BLaER1 (cell line): ENCODE data around the gene INSIG2.

ENCODE experiments used
- H3K27ac ChIP-seq: shearing (Covaris generic); formaldehyde crosslinking; 2 replicates; pipeline ENCODE4 v1.8.1; 2022
- H3K27me3 ChIP-seq: shearing (Covaris generic); formaldehyde crosslinking; 2 replicates; pipeline ENCODE4 v1.8.1; 2022
- H3K36me3 ChIP-seq: shearing (Covaris generic); formaldehyde crosslinking; 2 replicates; pipeline ENCODE4 v1.8.1; 2022
- H3K4me1 ChIP-seq: shearing (Covaris generic); formaldehyde crosslinking; 2 replicates; pipeline ENCODE4 v1.8.1; 2022
- H3K4me2 ChIP-seq: shearing (Covaris generic); formaldehyde crosslinking; 2 replicates; pipeline ENCODE4 v1.8.1; 2022
- H3K4me3 ChIP-seq: shearing (Covaris generic); formaldehyde crosslinking; 2 replicates; pipeline ENCODE4 v1.8.1; 2022
- H3K9ac ChIP-seq: shearing (Covaris generic); formaldehyde crosslinking; 2 replicates; pipeline ENCODE4 v1.8.1; 2022
- H3K9me3 ChIP-seq: shearing (Covaris generic); formaldehyde crosslinking; 2 replicates; pipeline ENCODE4 v1.8.1; 2022
- H4K20me1 ChIP-seq: shearing (Covaris generic); formaldehyde crosslinking; 2 replicates; pipeline ENCODE4 v1.8.1; 2022
- Cebpa-rat ChIP-seq: shearing (Covaris generic); IDR thresholded peaks from 2 replicates; pipeline ENCODE4 v1.8.1; 2022

INSIG2 gene

DNA sequence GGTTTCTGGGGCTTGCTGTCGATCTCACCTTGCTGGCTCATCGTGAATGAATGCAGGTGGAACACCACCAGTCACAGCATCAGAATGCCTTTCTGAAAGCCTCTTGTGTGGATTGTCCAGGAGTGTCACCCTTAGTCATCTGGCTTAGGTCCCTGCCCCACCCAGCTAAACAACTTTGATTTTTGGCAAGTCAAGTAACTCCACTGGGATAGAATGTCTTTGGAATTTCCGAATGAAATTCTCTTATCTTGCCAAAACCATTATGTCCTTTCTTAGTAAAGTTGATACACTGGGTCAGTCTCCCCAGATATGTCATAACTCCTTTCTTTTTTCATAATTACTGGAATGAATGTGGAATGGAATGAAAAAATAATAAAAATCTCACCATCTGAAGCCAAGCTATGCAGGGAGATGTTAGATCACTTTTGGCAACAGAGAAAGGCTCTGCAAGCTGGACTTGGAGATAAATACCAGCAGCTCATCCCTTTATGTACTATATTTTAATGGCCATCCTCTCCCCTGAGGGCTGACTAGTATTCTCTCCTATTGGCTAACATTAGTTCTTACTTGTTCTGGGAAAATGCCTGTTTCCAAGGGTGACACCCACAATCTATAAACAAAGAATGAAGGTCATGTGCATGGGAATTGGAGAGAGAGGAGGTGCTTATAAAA is 35.4 kb downstream of the INSIG2 start:
- H3K4me2 ChIP-seq, result no peak overlapping the region
- peaks cover 8% of the 10 kb centered on the region for H3K4me1 ChIP-seq
- H3K9ac ChIP-seq, result no peak overlapping the region
- no peaks in the 10 kb centered on the region for H3K27me3 ChIP-seq
- no peaks in the 10 kb centered on the region for H3K36me3 ChIP-seq
- no peaks in the 10 kb centered on the region for H4K20me1 ChIP-seq
- H3K9me3 ChIP-seq, result no peaks in the 10 kb centered on the region
- H3K27ac ChIP-seq, result no peak overlapping the region
- H3K4me3 ChIP-seq, result no peak overlapping the region
- no peak for TF ChIP-seq Cebpa-rat

DNA sequence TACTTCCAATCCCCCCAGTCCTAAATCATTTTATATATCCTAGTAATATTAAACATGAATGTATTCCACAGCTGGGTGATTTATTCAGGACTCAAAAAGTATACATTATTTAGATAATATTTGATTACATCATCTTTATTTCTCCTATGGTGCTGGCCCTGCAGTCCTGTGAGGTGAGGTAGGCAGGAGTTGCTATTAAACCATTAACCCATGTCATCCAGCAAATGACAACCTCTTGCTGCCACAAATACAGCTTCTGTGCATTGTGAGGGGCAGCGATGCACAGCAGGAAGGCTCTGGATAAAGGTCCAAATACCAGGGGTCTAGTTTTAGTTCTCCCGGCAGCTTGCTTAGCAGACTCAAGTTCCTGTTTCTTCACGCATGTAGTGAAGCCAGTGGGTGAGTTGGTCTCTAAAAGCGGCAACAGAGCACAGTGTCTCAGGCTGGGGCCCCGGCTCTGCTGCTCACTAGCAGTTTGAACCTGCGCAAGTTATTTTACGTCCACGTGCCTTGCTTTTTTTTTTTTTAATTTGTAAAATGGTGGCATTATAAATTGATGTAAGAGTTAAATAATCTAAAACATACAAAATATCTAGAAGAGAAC is 36.1 kb downstream of the INSIG2 start:
- Histone ChIP-seq H3K27ac (no peak overlapping the region), H3K36me3 (no peaks in the 10 kb centered on the region), H3K4me1 (peaks cover under 1% of the 10 kb centered on the region; the same call in 1 of the 2 replicates), H3K4me3 (no peak overlapping the region), H3K4me2 (no peak overlapping the region), H3K9me3 (no peaks in the 10 kb centered on the region), H3K9ac (no peak overlapping the region), H4K20me1 (no peaks in the 10 kb centered on the region), H3K27me3 (no peaks in the 10 kb centered on the region)
- TF ChIP-seq Cebpa-rat, result no peak

DNA sequence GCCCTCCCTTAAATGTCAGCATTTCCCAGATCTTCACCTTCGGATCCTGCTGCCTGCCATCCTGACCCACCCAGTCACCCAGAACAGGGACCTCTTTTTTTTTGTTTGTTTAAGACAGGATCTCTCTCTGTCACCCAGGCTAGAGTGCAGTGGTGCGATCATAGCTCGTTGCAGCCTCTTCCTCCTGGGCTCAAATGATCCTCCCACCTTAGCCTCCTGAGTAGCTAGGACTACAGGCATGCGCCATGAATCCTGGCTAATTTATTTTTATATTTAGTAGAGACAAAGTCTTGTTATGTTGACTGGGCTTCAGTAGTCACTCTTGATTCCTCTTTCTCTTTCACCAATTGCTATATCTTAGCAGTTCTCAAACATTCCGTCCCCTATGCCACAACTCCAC is 39.0 kb downstream of the INSIG2 start:
- Histone ChIP-seq H3K9ac (no peak overlapping the region), H3K36me3 (no peaks in the 10 kb centered on the region), H3K27me3 (no peaks in the 10 kb centered on the region), H4K20me1 (no peaks in the 10 kb centered on the region), H3K9me3 (no peaks in the 10 kb centered on the region), H3K4me3 (no peak overlapping the region), H3K27ac (no peak overlapping the region), H3K4me2 (no peak overlapping the region), H3K4me1 (peaks cover 6% of the 10 kb centered on the region; the same call in 1 of the 2 replicates)
- no peak for TF ChIP-seq Cebpa-rat

DNA sequence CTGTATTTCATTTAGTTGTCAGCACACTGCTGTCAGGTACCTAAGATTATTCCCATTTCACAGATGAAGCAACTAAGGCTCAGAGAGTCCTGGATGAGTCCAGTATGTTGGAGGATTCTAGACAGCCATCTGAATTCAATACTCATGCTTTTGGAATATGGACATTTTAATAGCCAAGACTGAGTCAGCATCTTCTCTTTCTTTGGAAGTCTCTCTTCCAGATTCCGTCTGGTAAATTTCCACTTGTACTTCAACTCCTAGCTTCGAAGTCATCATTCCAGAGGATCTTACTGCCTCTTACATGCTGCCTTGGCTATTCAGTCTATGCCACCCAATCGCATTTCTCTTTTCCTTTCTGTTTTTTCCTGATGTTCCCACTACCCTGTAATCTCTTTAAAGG is 40.6 kb downstream of the INSIG2 start:
- Histone ChIP-seq H3K4me3 (no peak overlapping the region), H3K4me1 (peaks cover 6% of the 10 kb centered on the region; the same call in 1 of the 2 replicates), H3K4me2 (no peak overlapping the region), H3K9me3 (no peaks in the 10 kb centered on the region), H3K27me3 (no peaks in the 10 kb centered on the region), H4K20me1 (no peaks in the 10 kb centered on the region), H3K36me3 (no peaks in the 10 kb centered on the region), H3K9ac (no peak overlapping the region), H3K27ac (no peak overlapping the region)
- TF ChIP-seq Cebpa-rat, result no peak

DNA sequence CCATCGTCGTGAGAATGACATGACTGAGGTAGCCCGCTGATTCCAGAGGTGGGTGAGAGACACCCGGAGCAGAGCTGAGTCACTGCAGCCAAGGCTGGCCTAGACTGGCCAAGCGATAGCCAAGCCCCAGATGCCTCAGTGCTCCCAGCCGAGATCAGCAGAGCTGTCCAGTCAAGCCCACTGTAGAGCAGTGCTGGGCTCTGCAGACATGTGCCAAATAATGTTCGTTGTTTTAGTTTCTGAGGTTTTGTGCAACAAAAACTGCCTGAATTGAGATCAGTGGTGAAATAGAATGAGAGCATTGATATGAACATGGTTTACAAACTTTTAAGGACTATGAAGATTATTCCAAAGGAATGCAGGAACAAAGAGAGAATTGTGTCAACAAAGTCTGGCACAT is 42.1 kb downstream of the INSIG2 start:
- Histone ChIP-seq H3K36me3 (no peaks in the 10 kb centered on the region), H4K20me1 (no peaks in the 10 kb centered on the region)
- TF ChIP-seq Cebpa-rat, result no peak

DNA sequence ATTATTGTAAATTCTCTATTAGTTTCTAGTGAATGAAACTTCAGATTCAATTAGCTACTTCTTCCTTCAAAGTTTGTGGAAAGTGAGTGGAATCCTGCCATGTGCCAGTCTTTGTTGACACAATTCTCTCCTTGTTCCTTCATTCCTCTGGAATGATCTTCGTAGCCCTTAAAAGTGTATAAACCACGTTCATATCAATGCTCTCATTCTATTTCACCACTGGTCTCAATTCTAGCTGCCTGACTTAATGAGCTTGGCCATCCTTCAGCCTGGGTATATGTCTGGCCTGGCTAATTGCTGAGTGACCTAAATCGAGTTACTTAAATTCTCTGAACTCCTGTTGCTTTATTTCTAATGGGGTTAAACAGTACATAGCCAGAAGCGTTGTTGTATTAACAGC is 43.5 kb downstream of the INSIG2 start:
- Histone ChIP-seq H3K4me3 (no peak overlapping the region), H3K9ac (no peak overlapping the region), H3K4me1 (peaks cover 6% of the 10 kb centered on the region; the same call in 1 of the 2 replicates), H3K36me3 (no peaks in the 10 kb centered on the region), H4K20me1 (no peaks in the 10 kb centered on the region), H3K9me3 (no peaks in the 10 kb centered on the region), H3K27ac (no peak overlapping the region), H3K27me3 (no peaks in the 10 kb centered on the region), H3K4me2 (no peak overlapping the region)
- TF ChIP-seq Cebpa-rat, result no peak

More for the DNA sequence above, 42.1 kb downstream of the INSIG2 start:
- Histone ChIP-seq H3K27ac (no peak overlapping the region), H3K4me3 (no peak overlapping the region), H3K27me3 (no peaks in the 10 kb centered on the region), H3K9me3 (no peaks in the 10 kb centered on the region), H3K4me2 (no peak overlapping the region), H3K4me1 (peaks cover 6% of the 10 kb centered on the region; the same call in 1 of the 2 replicates), H3K9ac (no peak overlapping the region)

DNA sequence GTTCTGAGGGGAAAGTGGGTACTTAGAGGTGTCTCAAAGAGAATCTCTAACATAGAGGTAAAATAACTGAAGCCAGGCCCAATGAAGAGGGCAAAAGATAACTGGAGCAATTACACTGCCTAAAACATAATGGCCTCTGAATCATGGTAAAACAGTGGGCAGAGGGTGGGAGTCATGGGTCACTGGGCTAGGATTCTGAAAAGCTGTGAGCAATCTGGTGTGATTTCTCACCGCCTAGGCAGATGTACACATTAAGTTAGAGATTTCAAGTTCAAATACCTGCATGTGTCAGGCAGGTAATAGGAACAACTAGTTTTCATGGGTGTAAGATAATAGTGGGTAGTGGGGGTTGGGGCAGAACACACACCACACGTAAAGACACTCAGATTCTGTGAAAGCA is 45.6 kb downstream of the INSIG2 start:
- H3K36me3 ChIP-seq, result no peaks in the 10 kb centered on the region

DNA sequence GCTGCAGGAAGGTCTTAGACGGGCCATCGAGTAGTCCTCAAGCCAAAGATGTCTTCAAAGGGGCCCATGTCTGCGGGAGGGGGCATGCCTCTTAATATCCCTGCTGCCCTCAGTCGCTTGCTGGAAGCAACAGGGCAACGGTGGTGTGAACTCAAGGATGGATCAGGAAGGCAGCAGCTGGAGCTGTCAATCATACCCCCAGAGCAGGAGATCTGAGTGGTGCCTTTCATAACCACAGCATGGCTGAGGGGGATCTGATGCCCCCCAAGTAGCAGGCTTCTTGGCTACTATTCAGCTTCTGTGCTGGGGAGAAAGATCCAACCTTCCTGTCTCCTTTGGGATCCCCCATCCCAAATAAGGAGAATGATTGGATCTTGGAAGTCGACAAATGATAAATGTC is 46.4 kb downstream of the INSIG2 start:
- H3K27ac ChIP-seq, result no peak overlapping the region
- no peaks in the 10 kb centered on the region for H3K27me3 ChIP-seq
- H3K4me2 ChIP-seq, result no peak overlapping the region
- H3K9ac ChIP-seq, result no peak overlapping the region
- no peaks in the 10 kb centered on the region for H3K36me3 ChIP-seq
- H3K9me3 ChIP-seq, result no peaks in the 10 kb centered on the region
- H3K4me3 ChIP-seq, result no peak overlapping the region
- no peak for TF ChIP-seq Cebpa-rat
- peaks cover 6% of the 10 kb centered on the region; the same call in 1 of the 2 replicates for H3K4me1 ChIP-seq
- H4K20me1 ChIP-seq, result no peaks in the 10 kb centered on the region

More for the DNA sequence above, 45.6 kb downstream of the INSIG2 start:
- H3K4me1 ChIP-seq, result peaks cover 6% of the 10 kb centered on the region; the same call in 1 of the 2 replicates
- H3K27ac ChIP-seq, result no peak overlapping the region
- H3K9ac ChIP-seq, result no peak overlapping the region
- no peaks in the 10 kb centered on the region for H3K9me3 ChIP-seq
- no peaks in the 10 kb centered on the region for H4K20me1 ChIP-seq
- TF ChIP-seq Cebpa-rat, result no peak
- H3K4me2 ChIP-seq, result no peak overlapping the region
- H3K27me3 ChIP-seq, result no peaks in the 10 kb centered on the region
- H3K4me3 ChIP-seq, result no peak overlapping the region

DNA sequence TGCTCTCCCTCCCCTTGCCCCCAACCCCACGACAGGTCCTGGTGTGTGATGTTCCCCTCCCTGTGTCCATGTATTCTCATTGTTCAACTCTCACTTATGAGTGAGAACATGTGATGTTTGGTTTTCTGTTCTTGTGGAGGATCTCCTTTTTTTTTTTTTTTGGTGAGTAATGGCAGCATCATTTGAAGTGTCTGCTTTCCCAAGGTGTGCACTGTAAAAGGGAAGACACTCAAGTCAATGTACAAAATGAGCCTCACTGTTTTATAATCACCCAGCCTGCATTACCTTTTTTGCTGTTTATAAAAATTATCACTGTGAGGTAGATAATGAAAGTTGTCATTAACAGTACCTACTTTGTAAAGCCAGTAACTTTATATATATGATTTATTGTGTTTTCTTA is 56.9 kb downstream of the INSIG2 start:
- Histone ChIP-seq H4K20me1 (no peaks in the 10 kb centered on the region), H3K27me3 (no peaks in the 10 kb centered on the region), H3K9ac (no peak overlapping the region), H3K9me3 (peaks cover 9% of the 10 kb centered on the region; the same call in 1 of the 2 replicates), H3K4me2 (no peak overlapping the region), H3K27ac (no peak overlapping the region), H3K4me1 (no peaks in the 10 kb centered on the region), H3K4me3 (no peak overlapping the region), H3K36me3 (no peaks in the 10 kb centered on the region)
- no peak for TF ChIP-seq Cebpa-rat

DNA sequence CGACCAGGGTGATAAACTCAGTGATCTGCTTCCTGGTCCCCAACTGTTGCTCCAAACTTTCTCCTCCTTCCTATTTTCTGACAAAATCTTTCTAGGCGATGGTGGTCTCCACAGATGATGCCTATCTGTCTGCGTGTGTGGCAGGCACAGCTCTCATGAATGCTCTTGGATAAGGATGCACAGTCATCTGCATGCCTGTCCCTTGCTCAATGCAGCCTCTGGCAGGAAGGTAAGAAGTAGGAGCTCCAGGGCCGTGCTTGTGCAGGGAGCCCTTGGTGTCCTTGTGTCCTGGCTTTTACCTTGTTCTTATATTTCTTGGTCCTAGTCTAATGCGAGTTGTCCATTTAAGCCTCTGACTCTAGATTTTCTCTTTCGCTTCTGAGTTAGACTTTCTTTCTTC is 57.5 kb downstream of the INSIG2 start:
- H3K27ac ChIP-seq, result no peak overlapping the region
- no peak for TF ChIP-seq Cebpa-rat
- H3K9ac ChIP-seq, result no peak overlapping the region
- no peaks in the 10 kb centered on the region for H3K36me3 ChIP-seq
- H3K9me3 ChIP-seq, result peaks cover 9% of the 10 kb centered on the region; the same call in 1 of the 2 replicates
- H3K4me1 ChIP-seq, result no peaks in the 10 kb centered on the region
- no peak overlapping the region for H3K4me2 ChIP-seq
- no peaks in the 10 kb centered on the region for H3K27me3 ChIP-seq
- H3K4me3 ChIP-seq, result no peak overlapping the region
- no peaks in the 10 kb centered on the region for H4K20me1 ChIP-seq
